OCI-LY1 (cell line): ENCODE measurements around the gene DNAJB11.

Experiments used
- H2AFZ ChIP-seq: fragments of 200-600 bp; sonication (generic), shearing (Covaris generic); 2 replicates; pipeline ENCODE4 v1.6.0; 2014; ENCODE audit warnings: antibody characterized with exemption, mild to moderate bottlenecking, low read length
- H3F3A ChIP-seq: fragments of 200-600 bp; sonication (generic), shearing (Covaris generic); 2 replicates; pipeline ENCODE4 v1.6.0; 2014; ENCODE audit warnings: mild to moderate bottlenecking, antibody characterized with exemption, low read length, moderate library complexity; ENCODE audit not compliant: insufficient read depth
- H3K27ac ChIP-seq: fragments of 200-600 bp; sonication (generic); 2 replicates; pipeline ENCODE4 v1.5.1; 2014; ENCODE audit warnings: low read length, mixed run types, mild to moderate bottlenecking, low read depth; ENCODE audit not compliant: poor library complexity, severe bottlenecking
- H3K27me3 ChIP-seq: fragments of 200-600 bp; sonication (generic); 2 replicates; pipeline ENCODE4 v1.6.0; 2014; ENCODE audit warnings: antibody characterized with exemption, mild to moderate bottlenecking, low read length, moderate library complexity; ENCODE audit not compliant: insufficient read depth
- H3K36me3 ChIP-seq: fragments of 200-600 bp; sonication (generic); 2 replicates; pipeline ENCODE4 v1.6.1; 2014; ENCODE audit warnings: mild to moderate bottlenecking, antibody characterized with exemption, low read length, moderate library complexity, mixed read lengths; ENCODE audit not compliant: insufficient read depth
- H3K4me1 ChIP-seq: fragments of 200-600 bp; sonication (generic); 2 replicates; pipeline ENCODE4 v1.5.1; 2014; ENCODE audit warnings: mild to moderate bottlenecking, low read length, moderate library complexity; ENCODE audit not compliant: insufficient read depth, severe bottlenecking
- H3K4me2 ChIP-seq: fragments of 200-600 bp; sonication (generic), shearing (Covaris generic); 2 replicates; pipeline ENCODE4 v1.6.1; 2014; ENCODE audit warnings: low read length
- H3K4me3 ChIP-seq: fragments of 200-600 bp; sonication (generic); 2 replicates; pipeline ENCODE4 v1.5.1; 2014; ENCODE audit warnings: low read length, low read depth, mild to moderate bottlenecking, mixed read lengths; ENCODE audit not compliant: poor library complexity, severe bottlenecking
- H3K79me2 ChIP-seq: fragments of 200-600 bp; shearing (Covaris generic); 2 replicates; pipeline ENCODE4 v1.6.1; 2016; ENCODE audit warnings: mixed run types, low read length, mixed read lengths; ENCODE audit not compliant: insufficient read depth
- H3K9ac ChIP-seq: fragments of 200-600 bp; sonication (generic), shearing (Covaris generic); 2 replicates; pipeline ENCODE4 v1.6.1; 2014; ENCODE audit warnings: mild to moderate bottlenecking, low read length, mixed read lengths
- H3K9me2 ChIP-seq: fragments of 200-600 bp; sonication (generic), shearing (Covaris generic); 2 replicates; pipeline ENCODE4 v1.6.1; 2014; ENCODE audit warnings: low read depth, mild to moderate bottlenecking, low read length, mixed read lengths
- H3K9me3 ChIP-seq: fragments of 200-600 bp; shearing (Covaris generic); 2 replicates; pipeline ENCODE4 v1.6.1; 2014; ENCODE audit warnings: low read length, mixed read lengths
- H4K20me1 ChIP-seq: fragments of 200-600 bp; sonication (generic), shearing (Covaris generic); 2 replicates; pipeline ENCODE4 v1.6.0; 2016; ENCODE audit warnings: mild to moderate bottlenecking, low read length; ENCODE audit not compliant: insufficient read depth
- CTCF ChIP-seq: fragments of 200-600 bp; sonication (generic), shearing (Covaris generic); IDR thresholded peaks from 2 replicates; pipeline ENCODE4 v1.5.1; 2017; ENCODE audit warnings: mild to moderate bottlenecking, antibody characterized with exemption, low read length, moderate library complexity, mixed read lengths
- EZH2 ChIP-seq: fragments of 200-600 bp; sonication (generic), shearing (Covaris generic); IDR thresholded peaks from 2 replicates; pipeline ENCODE4 v1.8.0; 2017; ENCODE audit warnings: borderline replicate concordance, mixed run types, mild to moderate bottlenecking, antibody characterized with exemption, low read length, moderate library complexity, mixed read lengths

DNAJB11 gene

GRCh38 chr3:186605561-186606545 is 35.3 kb downstream of the DNAJB11 start:
- Histone ChIP-seq H2AFZ (no peak overlapping the region), H3K4me3 (no peak overlapping the region), H3K27me3 (no peaks in the 10 kb centered on the region), H3F3A (no peaks in the 10 kb centered on the region), H3K27ac (no peak overlapping the region), H3K36me3 (no peaks in the 10 kb centered on the region; the same call in 1 of the 2 replicates), H4K20me1 (no peaks in the 10 kb centered on the region), H3K9ac (no peak overlapping the region), H3K4me2 (no peak overlapping the region), H3K79me2 (no peaks in the 10 kb centered on the region), H3K4me1 (no peaks in the 10 kb centered on the region), H3K9me3 (no peaks in the 10 kb centered on the region), H3K9me2 (no peaks in the 10 kb centered on the region)
- no peak for TF ChIP-seq EZH2
- TF ChIP-seq CTCF, result no peak

- Histone ChIP-seq H3K9me2 (no peaks in the 10 kb centered on the region), H3F3A (no peaks in the 10 kb centered on the region), H3K9me3 (no peaks in the 10 kb centered on the region), H3K36me3 (no peaks in the 10 kb centered on the region; the same call in 1 of the 2 replicates), H3K27ac (no peak overlapping the region), H3K4me3 (no peak overlapping the region), H4K20me1 (no peaks in the 10 kb centered on the region), H3K4me1 (no peaks in the 10 kb centered on the region), H3K9ac (no peak overlapping the region), H3K79me2 (no peaks in the 10 kb centered on the region), H3K4me2 (no peak overlapping the region), H2AFZ (no peak overlapping the region), H3K27me3 (0 out of 2 replicates have a peak, but pooled peaks cover 5% of the 10 kb centered on the region)
- TF ChIP-seq EZH2, result no peak
- TF ChIP-seq CTCF, result no peak
Observed at GRCh38 chr3:186608624-186609215, 38.2 kb downstream of the DNAJB11 start.

- H2AFZ ChIP-seq, result no peak overlapping the region
- TF ChIP-seq EZH2 (no peak), CTCF (peak; percentile 78)
- H3K9me2 ChIP-seq, result no peaks in the 10 kb centered on the region
- peaks cover 4% of the 10 kb centered on the region for H3K4me1 ChIP-seq
- H3K4me3 ChIP-seq, result no peak overlapping the region
- no peaks in the 10 kb centered on the region for H4K20me1 ChIP-seq
- no peaks in the 10 kb centered on the region for H3K79me2 ChIP-seq
- H3K4me2 ChIP-seq, result no peak overlapping the region
- H3K36me3 ChIP-seq, result no peaks in the 10 kb centered on the region; the same call in 1 of the 2 replicates
- H3F3A ChIP-seq, result no peaks in the 10 kb centered on the region
- no peak overlapping the region for H3K27ac ChIP-seq
- 0 out of 2 replicates have a peak, but pooled peaks cover 5% of the 10 kb centered on the region for H3K27me3 ChIP-seq
- no peak overlapping the region for H3K9ac ChIP-seq
- H3K9me3 ChIP-seq, result no peaks in the 10 kb centered on the region
Observed at GRCh38 chr3:186609247-186609868, 38.8 kb downstream of the DNAJB11 start.
